GM12878 (cell line): ENCODE data around the gene KCNC4. TPM values are rescaled to one million over a fixed set of nuclear protein-coding genes. Genes with fewer than 3 reads are reported as not detected.

Source experiments
- ATAC-seq: fragments of 200-7000 bp; cut with Tn5 transposase; 3 replicates; pipeline ENCODE4 v1.9.1; 2020; ENCODE audit warnings: mild to moderate bottlenecking, moderate library complexity
- BruUV-seq: library from RNA; stranded (reverse); fragments of 400-500 nt; replicated peaks from 2 replicates; lab custom pipeline; 2021; lab: Mats Ljungman, UMichigan
- CTCF ChIA-PET: fragments of 300-600 bp; sonication (Branson Sonifier 250); formaldehyde crosslinking; extraction: SDS; loops from one replicate; lab custom pipeline; 2021; ENCODE audit warnings: inconsistent platforms; lab: Yijun Ruan, JAX
- POLR2A ChIA-PET: fragments of 350-600 bp; formaldehyde crosslinking; extraction: SDS; loops from one replicate; lab custom pipeline; 2021; ENCODE audit warnings: inconsistent platforms; lab: Charles Lee
- RAD21 ChIA-PET: fragments of 300-600 bp; sonication (Branson Sonifier 250); formaldehyde crosslinking; loops from one replicate; lab custom pipeline; 2023; ENCODE audit warnings: antibody characterized with exemption; ENCODE audit not compliant: unreplicated experiment; lab: Charles Lee
- SMC1A ChIA-PET: fragments of 300-600 bp; sonication (Branson Sonifier 250); formaldehyde crosslinking; loops from one replicate; lab custom pipeline; 2023; ENCODE audit not compliant: unreplicated experiment, uncharacterized antibody; lab: Charles Lee
- DNase-seq: peaks from one replicate; pipeline ENCODE4 v3.0.0-alpha.2; 2011; ENCODE audit warnings: low read depth, low spot score
- FAIRE-seq: peaks from 3 replicates; lab custom pipeline; 2011; peaks lifted over from hg19 to GRCh38; lab: Jason Lieb, UNC
- H2AFZ ChIP-seq: 2 replicates; pipeline ENCODE4 v1.6.0; 2011; ENCODE audit warnings: low read depth, low read length, control low read depth; ENCODE audit not compliant: control insufficient read depth
- H3K27ac ChIP-seq: 2 replicates; pipeline ENCODE4 v1.5.1; 2011; ENCODE audit warnings: control low read depth; ENCODE audit not compliant: control insufficient read depth, insufficient read depth
- H3K27me3 ChIP-seq, 2 experiments: replicated peaks in 1 of 2; 2 replicates each; pipeline versions ENCODE4 v1.6.0 to v1.6.1; 2011; ENCODE audit warnings: low read length in 1 of 2; ENCODE audit not compliant: control insufficient read depth in 2 of 2, insufficient read depth in 2 of 2
- H3K36me3 ChIP-seq, 2 experiments: 2 replicates each; pipeline ENCODE4 v1.5.1; 2011; ENCODE audit warnings: low read length in 1 of 2; ENCODE audit not compliant: control insufficient read depth in 2 of 2, insufficient read depth in 2 of 2
- H3K4me1 ChIP-seq: 2 replicates; pipeline ENCODE4 v1.6.1; 2011; ENCODE audit warnings: mild to moderate bottlenecking, low read length, moderate library complexity, mixed read lengths; ENCODE audit not compliant: control insufficient read depth, insufficient read depth
- H3K4me2 ChIP-seq: 2 replicates; pipeline ENCODE4 v1.6.0; 2011; ENCODE audit warnings: control low read depth; ENCODE audit not compliant: control insufficient read depth, insufficient read depth
- H3K4me3 ChIP-seq: fragments of 200-600 bp; sonication (generic); 2 replicates; pipeline ENCODE4 v1.5.1; 2016
- H3K79me2 ChIP-seq: 2 replicates; pipeline ENCODE4 v1.6.0; 2011; ENCODE audit warnings: low read length; ENCODE audit not compliant: control insufficient read depth, insufficient read depth
- H3K9ac ChIP-seq: 2 replicates; pipeline ENCODE4 v1.8.0; 2011; ENCODE audit warnings: low read length, control low read depth, mixed read lengths; ENCODE audit not compliant: control insufficient read depth, insufficient read depth
- H3K9me3 ChIP-seq: replicated peaks from 3 replicates; pipeline ENCODE4 v1.5.1; 2011; ENCODE audit warnings: mild to moderate bottlenecking, low read length; ENCODE audit not compliant: control insufficient read depth, insufficient read depth
- H4K20me1 ChIP-seq: 2 replicates; pipeline ENCODE4 v1.6.0; 2011; ENCODE audit not compliant: control insufficient read depth, insufficient read depth
- RAD21 ChIP-seq: IDR thresholded peaks from 2 replicates; pipeline ENCODE4 v1.6.1; 2011; ENCODE audit warnings: mild to moderate bottlenecking, low read depth, low read length, moderate library complexity; ENCODE audit not compliant: insufficient read depth
- SMARCA5 ChIP-seq: fragments of 450-650 bp; IDR thresholded peaks from 2 replicates; pipeline ENCODE4 v1.6.1; 2017; ENCODE audit warnings: mild to moderate bottlenecking
- SMC3 ChIP-seq: IDR thresholded peaks from 2 replicates; pipeline ENCODE4 v1.6.1; 2011; ENCODE audit warnings: low read length, improper control_type of control experiment, borderline replicate concordance
- TBL1XR1 ChIP-seq: IDR thresholded peaks from 2 replicates; pipeline ENCODE4 v1.6.1; 2012; ENCODE audit warnings: low read depth, low read length, improper control_type of control experiment
- WRNIP1 ChIP-seq: IDR thresholded peaks from 2 replicates; pipeline ENCODE4 v1.6.1; 2011; ENCODE audit warnings: low read depth, low read length, improper control_type of control experiment, borderline replicate concordance
- WGBS: methylation state at CpG from one replicate; pipeline ENCODE4 v1.1.6; 2016; ENCODE audit warnings: low lambda C conversion rate; ENCODE audit not compliant: insufficient replicate concordance, insufficient coverage; ENCODE audit errors: missing lambda C conversion rate; 5-methylcytosine and 5-hydroxymethylcytosine counted together
- in situ Hi-C: fragments of 300-500 bp; cut with MboI; formaldehyde crosslinking; loops from 9 replicates; pipeline ENCODE4 v1.14.3; 2018; ENCODE audit warnings: mixed read lengths
- intact Hi-C: fragments of 100-400 bp; cut with micrococcal nuclease; formaldehyde crosslinking; loops from one replicate; pipeline ENCODE4 v1.14.2; 2022; ENCODE audit not compliant: unreplicated experiment
- polyA plus RNA-seq, 11 experiments: library from polyadenylated mRNA; depleted of rRNA in 4 of 11; unstranded in 6 of 11; stranded (reverse) in 5 of 11; fragments of >200 nt; fragmentation: Nextera tagmentation in 4 of 11; fragmentation: Illumina TruSeq in 1 of 11; extraction: Ambion mirVana in 4 of 11; extraction: Trizol in 1 of 11; gene quantifications; 1 replicate in 1 of 11; 2 replicates in 10 of 11; pipeline versions ENCODE4 v1.2.1 to v1.2.3, GENCODE V29; 2011 to 2016; ENCODE audit warnings: inconsistent platforms in 2 of 11, missing spikeins in 2 of 11, low read depth in 1 of 11
- total RNA-seq, 4 experiments: library from RNA; depleted of rRNA in 3 of 4; stranded (reverse); fragments of >200 nt in 3 of 4; fragmentation: Illumina TruSeq in 1 of 4; extraction: Trizol in 1 of 4; gene quantifications; 2 replicates each; pipeline versions ENCODE4 v1.2.1 to v1.2.3, GENCODE V29; 2013 to 2021
- TF ChIP-seq, protein P1 (sequence below): IDR thresholded peaks from 2 replicates; pipeline ENCODE4 v1.6.1; 2012; ENCODE audit warnings: low read depth, low read length, improper control_type of control experiment
- TF ChIP-seq, protein P2 (sequence below), 3 experiments: IDR thresholded peaks in 2 of 3; conservative IDR thresholded peaks in 1 of 3; 2 replicates each; pipeline ENCODE4 v1.5.1; 2011; ENCODE audit warnings: low read depth in 3 of 3, low read length in 3 of 3, mild to moderate bottlenecking in 3 of 3, control low read depth in 2 of 3, moderate library complexity in 2 of 3, inconsistent platforms in 1 of 3, mixed read lengths in 1 of 3; ENCODE audit not compliant: control insufficient read depth in 2 of 3, insufficient read depth in 1 of 3; ENCODE audit errors: extremely low read depth in 1 of 3

KCNC4 gene
- total and polyA plus RNA-seq, 10 of the 15 experiments (the other 5 are each of a cell fraction or from before 2014, with no cell fraction given) = 0.06 to 1.7 (median 0.36) TPM

DNA sequence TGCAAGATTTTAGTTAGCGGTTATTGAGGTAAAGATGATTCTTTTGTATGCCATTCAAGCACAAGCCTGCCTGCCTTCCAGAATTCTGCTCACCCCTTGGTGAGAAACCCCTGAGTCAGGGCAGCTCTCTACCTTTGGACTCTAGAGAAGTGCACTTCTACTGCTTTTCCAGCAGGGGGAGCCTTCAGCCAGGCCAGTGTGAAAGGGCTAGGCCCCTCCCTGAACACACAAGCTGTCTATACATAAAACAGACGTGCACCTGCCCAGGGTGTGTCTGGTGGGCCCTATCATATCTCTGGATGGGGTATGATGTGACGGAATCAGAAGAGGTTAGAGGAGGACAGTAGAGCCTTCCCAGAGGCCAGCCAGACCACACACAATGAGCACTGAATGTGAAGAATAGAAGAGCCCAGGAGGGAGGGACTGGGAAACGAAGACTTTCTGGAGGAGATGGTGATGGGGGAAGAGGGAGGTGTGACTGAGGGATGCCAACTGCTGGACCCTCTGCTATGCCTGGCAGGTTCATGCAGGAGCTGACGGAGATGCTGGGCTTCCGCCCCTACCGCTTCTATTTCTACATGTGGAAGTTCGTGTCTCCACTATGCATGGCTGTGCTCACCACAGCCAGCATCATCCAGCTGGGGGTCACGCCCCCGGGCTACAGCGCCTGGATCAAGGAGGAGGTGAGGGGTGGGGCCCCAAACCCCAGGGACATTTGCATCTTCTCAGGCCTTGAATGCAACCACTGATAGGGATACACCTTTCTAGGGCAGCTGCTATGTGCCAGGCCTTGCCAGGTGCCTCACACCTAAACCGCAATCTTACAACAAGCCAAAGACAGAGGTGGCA lies 13.0 kb upstream of the KCNC4 start:
- H3K4me1 ChIP-seq = no peaks in the 10 kb centered on the region
- TF ChIP-seq, protein P1, sequence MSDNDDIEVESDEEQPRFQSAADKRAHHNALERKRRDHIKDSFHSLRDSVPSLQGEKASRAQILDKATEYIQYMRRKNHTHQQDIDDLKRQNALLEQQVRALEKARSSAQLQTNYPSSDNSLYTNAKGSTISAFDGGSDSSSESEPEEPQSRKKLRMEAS = no peak
- peak; percentile 77 for TF ChIP-seq SMC3
- TF ChIP-seq TBL1XR1 = no peak
- TF ChIP-seq SMARCA5 = no peak
- peak; percentile 61 for TF ChIP-seq RAD21
- no peak for TF ChIP-seq WRNIP1
- TF ChIP-seq, protein P2, sequence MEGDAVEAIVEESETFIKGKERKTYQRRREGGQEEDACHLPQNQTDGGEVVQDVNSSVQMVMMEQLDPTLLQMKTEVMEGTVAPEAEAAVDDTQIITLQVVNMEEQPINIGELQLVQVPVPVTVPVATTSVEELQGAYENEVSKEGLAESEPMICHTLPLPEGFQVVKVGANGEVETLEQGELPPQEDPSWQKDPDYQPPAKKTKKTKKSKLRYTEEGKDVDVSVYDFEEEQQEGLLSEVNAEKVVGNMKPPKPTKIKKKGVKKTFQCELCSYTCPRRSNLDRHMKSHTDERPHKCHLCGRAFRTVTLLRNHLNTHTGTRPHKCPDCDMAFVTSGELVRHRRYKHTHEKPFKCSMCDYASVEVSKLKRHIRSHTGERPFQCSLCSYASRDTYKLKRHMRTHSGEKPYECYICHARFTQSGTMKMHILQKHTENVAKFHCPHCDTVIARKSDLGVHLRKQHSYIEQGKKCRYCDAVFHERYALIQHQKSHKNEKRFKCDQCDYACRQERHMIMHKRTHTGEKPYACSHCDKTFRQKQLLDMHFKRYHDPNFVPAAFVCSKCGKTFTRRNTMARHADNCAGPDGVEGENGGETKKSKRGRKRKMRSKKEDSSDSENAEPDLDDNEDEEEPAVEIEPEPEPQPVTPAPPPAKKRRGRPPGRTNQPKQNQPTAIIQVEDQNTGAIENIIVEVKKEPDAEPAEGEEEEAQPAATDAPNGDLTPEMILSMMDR (IDR thresholded peaks at IDR 0.05 in 2 of 3, conservative IDR thresholded peaks at IDR 0.05 in 1 of 3; ENCODE audit: control insufficient read depth in 2 of 3, extremely low read depth in 1 of 3, insufficient read depth in 1 of 3, low read depth in 3 of 3, low read length in 3 of 3) = peak; percentile 87 to 92 (median 91)
- TF ChIP-seq, all 136 proteins: peak for 3
- Histone ChIP-seq H2AFZ (no peak overlapping the region), H3K4me3 (no peak overlapping the region), H3K9ac (no peak overlapping the region), H3K36me3 (no peaks in the 10 kb centered on the region), H4K20me1 (no peaks in the 10 kb centered on the region), H3K9me3 (no peaks in the 10 kb centered on the region), H3K27ac (no peak overlapping the region), H3K79me2 (no peaks in the 10 kb centered on the region), H3K4me2 (no peak overlapping the region), H3K27me3 (peaks cover 0 to 2% of the 10 kb centered on the region in 2 experiments; a peak in 2 of 4 replicates)
- SMC1A ChIA-PET = interaction anchor here (1.1 to 3.5 kb wide), 8 partner anchors 10 to 305 kb away, joined by 3 to 23 read pairs (median 6); no protein-coding TSS in a partner anchor
- DNase-seq (no peak), ATAC-seq (peak; percentile 98), FAIRE-seq (peak; percentile 92)
- no TSS peak for BruUV-seq
- intact Hi-C loops = no loop called here
- CTCF ChIA-PET = interaction anchor here (0.6 to 3.4 kb wide), 41 partner anchors 10 to 422 kb away, joined by 3 to 78 read pairs (median 4); partner anchors contain the start of genes LAMTOR5 and RBM15
- POLR2A ChIA-PET = no interaction called here
- 42% methylated on average over 12 of the region's 12 CpGs for WGBS
- in situ Hi-C loops = no loop called here
- RAD21 ChIA-PET = interaction anchor here (0.9 to 2.3 kb wide), 9 partner anchors 10 to 299 kb away, joined by 3 to 20 read pairs (median 4); no protein-coding TSS in a partner anchor
